Stimulated activated CD4-positive, alpha-beta T cell treated with anti-CD3 and anti-CD28 coated beads, Interleukin-1b, Interleukin-23, amount 100 ng/mL, for 4 hours (primary cell): ENCODE data around the gene PURB.
"Not testable (repeated sequence)": the region's sequence is repeated elsewhere in the genome, so short reads cannot be mapped to it uniquely, and the experiment has no call there.

ENCODE experiments used
- DNase-seq, 2 donors: peaks; one replicate each; pipeline ENCODE4 v3.0.0-alpha.2; 2020; ENCODE audit warnings: low read depth in 2 of 2

The PURB gene

GRCh38 chr7:44891791-44892190 lies 6.5 kb upstream of the PURB start:
- DNase-seq, result no peak

- no peak for DNase-seq
Observed at GRCh38 chr7:44891372-44891771, 6.0 kb upstream of the PURB start.

- DNase-seq, result no peak
Observed at GRCh38 chr7:44889086-44889781, 3.9 kb upstream of the PURB start.

- DNase-seq, result no peak
Observed at GRCh38 chr7:44887293-44887692, 2.0 kb upstream of the PURB start.

GRCh38 chr7:44884621-44885393 lies 523 bp downstream of the PURB start:
- peak; percentile 10 to 18 for DNase-seq

GRCh38 chr7:44883961-44884620 lies 1.2 kb downstream of the PURB start:
- DNase-seq, result no peak

GRCh38 chr7:44882899-44883298 lies 2.4 kb downstream of the PURB start:
- DNase-seq, result no peak

- DNase-seq, result no peak
Observed at GRCh38 chr7:44881610-44882009, 3.7 kb downstream of the PURB start.

- DNase-seq, result no peak
Observed at GRCh38 chr7:44881066-44881600, 4.2 kb downstream of the PURB start.

- DNase-seq, result no peak
Observed at GRCh38 chr7:44880317-44881018, 4.9 kb downstream of the PURB start.

- no peak for DNase-seq
Observed at GRCh38 chr7:44876393-44876792, 8.9 kb downstream of the PURB start.

- DNase-seq, result no peak
Observed at GRCh38 chr7:44875241-44875640, 10.1 kb downstream of the PURB start.

- DNase-seq, result no peak
Observed at GRCh38 chr7:44872787-44873186, 12.5 kb downstream of the PURB start.

GRCh38 chr7:44871918-44872317 lies 13.4 kb downstream of the PURB start:
- not testable (repeated sequence) for DNase-seq

- not testable (repeated sequence) for DNase-seq
Observed at GRCh38 chr7:44870780-44871179, 14.6 kb downstream of the PURB start.

- not testable (repeated sequence) for DNase-seq
Observed at GRCh38 chr7:44870336-44870735, 15.0 kb downstream of the PURB start.

GRCh38 chr7:44867073-44867995 lies 18.0 kb downstream of the PURB start:
- no peak for DNase-seq

- not testable (repeated sequence) for DNase-seq
Observed at GRCh38 chr7:44861949-44862348, 23.4 kb downstream of the PURB start.

GRCh38 chr7:44858161-44858560 lies 27.2 kb downstream of the PURB start:
- no peak for DNase-seq

- DNase-seq, result no peak
Observed at GRCh38 chr7:44854644-44855364, 30.5 kb downstream of the PURB start.
